C4-2B (cell line): ENCODE measurements around the gene BBC3.

Experiments
- H3K27ac ChIP-seq: fragments of 450-650 bp; 2 replicates; pipeline ENCODE4 v1.5.1; 2017
- CTCF ChIP-seq: fragments of 450-650 bp; conservative IDR thresholded peaks from 2 replicates; pipeline ENCODE4 v1.5.1; 2017; ENCODE audit warnings: mild to moderate bottlenecking
- ZFX ChIP-seq: fragments of 450-650 bp; IDR thresholded peaks from 2 replicates; pipeline ENCODE4 v1.6.1; 2017

Gene BBC3

GRCh38 chr19:47210689-47211316 lies 20.2 kb downstream of the BBC3 start:
- TF ChIP-seq ZFX (no peak), CTCF (peak; percentile 77)
- no peak overlapping the region; the same call in 1 of the 2 replicates for H3K27ac ChIP-seq

GRCh38 chr19:47210180-47210490 lies 20.9 kb downstream of the BBC3 start:
- TF ChIP-seq CTCF (no peak), ZFX (no peak)
- no peak overlapping the region for H3K27ac ChIP-seq

- no peak overlapping the region for H3K27ac ChIP-seq
These were observed 21.4 kb downstream of the BBC3 start for GRCh38 chr19:47209319-47210179.

GRCh38 chr19:47203254-47203653 lies 27.7 kb downstream of the BBC3 start:
- H3K27ac ChIP-seq: no peak overlapping the region
- TF ChIP-seq ZFX (no peak), CTCF (no peak)

More at GRCh38 chr19:47209319-47210179, 21.4 kb downstream of the BBC3 start:
- TF ChIP-seq CTCF: no peak
- TF ChIP-seq ZFX: no peak

GRCh38 chr19:47200530-47200929 lies 30.5 kb downstream of the BBC3 start:
- TF ChIP-seq ZFX: no peak
- no peak overlapping the region for H3K27ac ChIP-seq

GRCh38 chr19:47197141-47197540 lies 33.9 kb downstream of the BBC3 start:
- TF ChIP-seq CTCF (no peak), ZFX (no peak)

GRCh38 chr19:47195434-47195833 lies 35.6 kb downstream of the BBC3 start:
- no peak for TF ChIP-seq ZFX
- TF ChIP-seq CTCF: no peak
- H3K27ac ChIP-seq: no peak overlapping the region

More at GRCh38 chr19:47197141-47197540, 33.9 kb downstream of the BBC3 start:
- H3K27ac ChIP-seq: no peak overlapping the region
